Measurements from ENCODE around the gene HOXB9.

GRCh38 chr17:48589831-48590606 is 36.1 kb downstream of the HOXB9 start, which contains the start of gene HOXB3:
- TF ChIP-seq, protein P1, sequence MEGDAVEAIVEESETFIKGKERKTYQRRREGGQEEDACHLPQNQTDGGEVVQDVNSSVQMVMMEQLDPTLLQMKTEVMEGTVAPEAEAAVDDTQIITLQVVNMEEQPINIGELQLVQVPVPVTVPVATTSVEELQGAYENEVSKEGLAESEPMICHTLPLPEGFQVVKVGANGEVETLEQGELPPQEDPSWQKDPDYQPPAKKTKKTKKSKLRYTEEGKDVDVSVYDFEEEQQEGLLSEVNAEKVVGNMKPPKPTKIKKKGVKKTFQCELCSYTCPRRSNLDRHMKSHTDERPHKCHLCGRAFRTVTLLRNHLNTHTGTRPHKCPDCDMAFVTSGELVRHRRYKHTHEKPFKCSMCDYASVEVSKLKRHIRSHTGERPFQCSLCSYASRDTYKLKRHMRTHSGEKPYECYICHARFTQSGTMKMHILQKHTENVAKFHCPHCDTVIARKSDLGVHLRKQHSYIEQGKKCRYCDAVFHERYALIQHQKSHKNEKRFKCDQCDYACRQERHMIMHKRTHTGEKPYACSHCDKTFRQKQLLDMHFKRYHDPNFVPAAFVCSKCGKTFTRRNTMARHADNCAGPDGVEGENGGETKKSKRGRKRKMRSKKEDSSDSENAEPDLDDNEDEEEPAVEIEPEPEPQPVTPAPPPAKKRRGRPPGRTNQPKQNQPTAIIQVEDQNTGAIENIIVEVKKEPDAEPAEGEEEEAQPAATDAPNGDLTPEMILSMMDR (IDR thresholded peaks at IDR 0.05 in 4 of 5, conservative IDR thresholded peaks at IDR 0.05 in 1 of 5), result no peak
- no peak for TF ChIP-seq POLR2A (IDR thresholded peaks at IDR 0.05)

Data from gastrocnemius medialis (tissue), 4 donors.